H9 (cell line): ENCODE data around the gene MAPT. TPM values are rescaled to one million over a fixed set of nuclear protein-coding genes. Genes with fewer than 3 reads are reported as not detected.
A peak's percentile ranks its signal among the peaks of the same experiment; 100 is the strongest.

Experiments used
- DNase-seq: peaks from one replicate; pipeline ENCODE4 v3.0.0-alpha.2; 2017
- H2AFZ ChIP-seq: one replicate; pipeline ENCODE4 v1.6.1; 2013; ENCODE audit warnings: mild to moderate bottlenecking, low read length, control low read depth, moderate library complexity
- H2AK5ac ChIP-seq: 2 replicates; pipeline ENCODE4 v1.6.1; 2013; ENCODE audit warnings: low read length, control low read depth, mixed read lengths; ENCODE audit not compliant: insufficient read length
- H2BK120ac ChIP-seq: one replicate; pipeline ENCODE4 v1.6.1; 2013; ENCODE audit warnings: low read depth, mild to moderate bottlenecking, low read length, control low read depth, inconsistent platforms; ENCODE audit not compliant: poor library complexity, severe bottlenecking
- H2BK12ac ChIP-seq: 2 replicates; pipeline ENCODE4 v1.6.1; 2013; ENCODE audit warnings: low read length, control low read depth, mixed read lengths, low read depth; ENCODE audit not compliant: insufficient read length
- H2BK15ac ChIP-seq: 2 replicates; pipeline ENCODE4 v1.6.1; 2013; ENCODE audit warnings: low read depth, low read length, control low read depth
- H2BK20ac ChIP-seq: one replicate; pipeline ENCODE4 v1.6.1; 2013; ENCODE audit warnings: low read depth, mild to moderate bottlenecking, low read length, control low read depth, inconsistent platforms; ENCODE audit not compliant: poor library complexity, severe bottlenecking
- H2BK5ac ChIP-seq: 2 replicates; pipeline ENCODE4 v1.6.1; 2013; ENCODE audit warnings: low read length, control low read depth, mixed read lengths; ENCODE audit not compliant: insufficient read length
- H3K14ac ChIP-seq: 2 replicates; pipeline ENCODE4 v1.6.1; 2013; ENCODE audit warnings: low read length, control low read depth; ENCODE audit not compliant: insufficient read depth
- H3K18ac ChIP-seq: 2 replicates; pipeline ENCODE4 v1.6.1; 2013; ENCODE audit warnings: low read depth, mild to moderate bottlenecking, mixed read lengths, low read length, control low read depth; ENCODE audit not compliant: insufficient read length
- H3K23ac ChIP-seq: 2 replicates; pipeline ENCODE4 v1.6.1; 2013; ENCODE audit warnings: low read length, control low read depth, mixed read lengths, low read depth; ENCODE audit not compliant: insufficient read length
- H3K23me2 ChIP-seq: 2 replicates; pipeline ENCODE4 v1.6.1; 2013; ENCODE audit warnings: low read depth, mild to moderate bottlenecking, mixed read lengths, low read length, control low read depth; ENCODE audit not compliant: insufficient read length, poor library complexity, severe bottlenecking
- H3K27ac ChIP-seq: 2 replicates; pipeline ENCODE4 v1.5.1; 2013; ENCODE audit warnings: low read length, control low read depth, mixed read lengths, low read depth; ENCODE audit not compliant: insufficient read length
- H3K27me3 ChIP-seq: 2 replicates; pipeline ENCODE4 v1.6.1; 2013; ENCODE audit warnings: low read length, control low read depth, inconsistent platforms; ENCODE audit not compliant: insufficient read depth
- H3K4ac ChIP-seq: 2 replicates; pipeline ENCODE4 v1.6.1; 2013; ENCODE audit warnings: low read depth, mild to moderate bottlenecking, control low read depth, inconsistent platforms, low read length, moderate library complexity
- H3K4me1 ChIP-seq: 2 replicates; pipeline ENCODE4 v1.6.1; 2013; ENCODE audit warnings: low read length, control low read depth, inconsistent platforms; ENCODE audit not compliant: insufficient read depth
- H3K4me2 ChIP-seq: 2 replicates; pipeline ENCODE4 v1.6.1; 2013; ENCODE audit warnings: low read length, control low read depth, mixed read lengths; ENCODE audit not compliant: insufficient read length, insufficient read depth
- H3K56ac ChIP-seq: 2 replicates; pipeline ENCODE4 v1.6.1; 2013; ENCODE audit warnings: low read depth, mild to moderate bottlenecking, mixed read lengths, low read length, control low read depth; ENCODE audit not compliant: insufficient read length
- H3K79me1 ChIP-seq: 2 replicates; pipeline ENCODE4 v1.6.1; 2013; ENCODE audit warnings: low read depth, mild to moderate bottlenecking, moderate library complexity, low read length, control low read depth, inconsistent platforms; ENCODE audit not compliant: insufficient read depth, poor library complexity, severe bottlenecking
- H3K79me2 ChIP-seq: 2 replicates; pipeline ENCODE4 v1.6.1; 2013; ENCODE audit warnings: low read length, control low read depth, inconsistent platforms; ENCODE audit not compliant: insufficient read depth
- H3K9ac ChIP-seq: 2 replicates; pipeline ENCODE4 v1.6.1; 2013; ENCODE audit warnings: low read length, control low read depth, mixed read lengths; ENCODE audit not compliant: insufficient read length; ENCODE audit errors: extremely low read depth
- H3K9me3 ChIP-seq: one replicate; pipeline ENCODE4 v1.6.1; 2013; ENCODE audit warnings: low read depth, low read length, inconsistent platforms; ENCODE audit not compliant: control insufficient read depth
- H3T11ph ChIP-seq: one replicate; pipeline ENCODE4 v1.6.1; 2013; ENCODE audit warnings: mild to moderate bottlenecking, low read length, control low read depth, inconsistent platforms
- H4K20me1 ChIP-seq: one replicate; pipeline ENCODE4 v1.6.1; 2013; ENCODE audit not compliant: control insufficient read depth, insufficient read length, insufficient read depth
- H4K5ac ChIP-seq: 2 replicates; pipeline ENCODE4 v1.6.1; 2013; ENCODE audit warnings: low read depth, mild to moderate bottlenecking, mixed read lengths, low read length, control low read depth; ENCODE audit not compliant: insufficient read length
- H4K8ac ChIP-seq: replicated peaks from 2 replicates; pipeline ENCODE4 v1.6.1; 2013; ENCODE audit warnings: low read length, control low read depth, mixed read lengths, low read depth; ENCODE audit not compliant: insufficient read length
- H4K91ac ChIP-seq: 2 replicates; pipeline ENCODE4 v1.6.1; 2013; ENCODE audit warnings: low read depth, mild to moderate bottlenecking, moderate library complexity, mixed read lengths, low read length, control low read depth; ENCODE audit not compliant: insufficient read length
- H3K27ac Mint-ChIP-seq, 3 experiments: 2 replicates in 2 of 3; 3 replicates in 1 of 3; pipeline ENCODE4 v1.8.0; 2020 to 2021; ENCODE audit warnings: mixed read lengths in 3 of 3, mild to moderate bottlenecking in 1 of 3, moderate library complexity in 1 of 3
- H3K27me3 Mint-ChIP-seq: 2 replicates; pipeline ENCODE4 v1.8.0; 2021; ENCODE audit warnings: low read depth, mild to moderate bottlenecking, moderate library complexity, mixed read lengths
- H3K36me3 Mint-ChIP-seq, 3 experiments: 2 replicates in 2 of 3; 3 replicates in 1 of 3; pipeline ENCODE4 v1.8.0; 2020 to 2021; ENCODE audit warnings: low read depth in 3 of 3, mixed read lengths in 3 of 3; ENCODE audit not compliant: insufficient read depth in 1 of 3
- H3K4me1 Mint-ChIP-seq, 2 experiments: 2 replicates each; pipeline ENCODE4 v1.8.0; 2020; ENCODE audit warnings: mixed read lengths in 2 of 2
- H3K4me3 Mint-ChIP-seq, 2 experiments: 2 replicates in 1 of 2; 3 replicates in 1 of 2; pipeline ENCODE4 v1.8.0; 2020 to 2021; ENCODE audit warnings: mild to moderate bottlenecking in 2 of 2, mixed read lengths in 2 of 2, moderate library complexity in 1 of 2
- H3K9me3 Mint-ChIP-seq, 2 experiments: 2 replicates in 1 of 2; 3 replicates in 1 of 2; pipeline ENCODE4 v1.8.0; 2020; ENCODE audit warnings: mild to moderate bottlenecking in 2 of 2, mixed read lengths in 2 of 2, moderate library complexity in 1 of 2
- WGBS: extraction: QIAGEN DNeasy Blood & Tissue Kit; methylation state at CpG from one replicate; pipeline ENCODE4 v1.1.7; 2013; ENCODE audit warnings: missing lambda C conversion rate, low lambda C conversion rate, mixed read lengths; ENCODE audit not compliant: insufficient read length; ENCODE audit errors: extremely low coverage; 5-methylcytosine and 5-hydroxymethylcytosine counted together
- total RNA-seq: library from RNA; stranded (reverse); gene quantifications from 2 replicates; pipeline ENCODE4 v1.2.1, GENCODE V29; 2021
- TF ChIP-seq, protein P1 (sequence below): fragments of 200-600 bp; sonication (generic); conservative IDR thresholded peaks from 3 replicates; pipeline ENCODE4 v1.8.0; 2021; ENCODE audit warnings: antibody characterized with exemption, mild to moderate bottlenecking

MAPT gene
- total RNA-seq, 1 experiment from 2014 or later, result 1.6 TPM

DNA sequence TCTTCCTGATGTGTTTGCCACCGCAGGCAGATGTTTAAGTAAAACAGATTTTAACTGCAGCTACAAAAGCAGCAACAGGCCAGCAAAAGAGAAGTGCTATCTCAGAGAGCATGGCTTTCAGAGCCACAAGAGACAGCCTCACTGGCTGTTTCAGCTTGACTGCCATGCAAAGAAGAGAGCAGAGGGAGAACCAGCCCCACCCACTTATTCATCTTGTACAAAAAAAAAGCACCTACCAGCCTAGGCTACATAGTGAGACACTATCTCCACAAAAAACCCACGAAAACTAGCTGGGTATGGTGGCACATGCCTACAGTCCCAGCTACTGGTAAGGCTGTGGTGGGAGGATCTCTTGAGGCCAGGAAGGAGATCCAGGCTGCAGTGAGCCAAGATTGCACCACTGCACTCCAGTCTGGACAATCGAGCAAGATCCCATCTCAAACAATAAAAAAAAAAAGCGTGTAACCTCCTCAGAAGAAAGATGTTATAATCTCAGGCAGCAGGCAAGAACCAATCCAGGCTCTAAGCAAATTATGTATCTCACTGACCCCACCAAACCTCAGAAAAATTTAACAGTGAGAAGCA, 134.7 kb downstream of the MAPT start:
- Histone ChIP-seq H3K79me2 (no peaks in the 10 kb centered on the region), H3K4me1 (peaks cover 2% of the 10 kb centered on the region; the same call in 1 of the 2 replicates), H3K23me2 (no peaks in the 10 kb centered on the region), H2AFZ (no peak overlapping the region), H2BK120ac (no peak overlapping the region), H2BK20ac (no peak overlapping the region), H3K56ac (no peak overlapping the region), H2BK5ac (no peak overlapping the region), H3K4me2 (no peak overlapping the region), H2BK12ac (no peak overlapping the region), H4K20me1 (no peaks in the 10 kb centered on the region), H2BK15ac (no peak overlapping the region), H3K14ac (no peak overlapping the region), H3K27ac (no peak overlapping the region), H3K79me1 (no peaks in the 10 kb centered on the region), H3K18ac (no peak overlapping the region), H3K9ac (no peak overlapping the region), H3K4ac (no peak overlapping the region), H2AK5ac (no peak overlapping the region), H3T11ph (no peak overlapping the region), H3K23ac (no peak overlapping the region), H4K91ac (no peak overlapping the region), H3K9me3 (no peaks in the 10 kb centered on the region), H3K27me3 (no peaks in the 10 kb centered on the region), H4K8ac (no peak overlapping the region), H4K5ac (no peak overlapping the region)
- peaks cover 30 to 67% (median 57%) of the 10 kb centered on the region in 3 experiments for H3K36me3 Mint-ChIP-seq
- no peaks in the 10 kb centered on the region for H3K27me3 Mint-ChIP-seq
- no peak overlapping the region for H3K4me3 Mint-ChIP-seq
- WGBS, result no CpG with 5 or more reads among the region's 4 CpGs
- peaks cover 34 to 43% of the 10 kb centered on the region in 2 experiments for H3K4me1 Mint-ChIP-seq
- peak overlapping the region in 1 of 3 experiments; percentile 66; a peak in 2 of 7 replicates for H3K27ac Mint-ChIP-seq
- no peak for DNase-seq
- TF ChIP-seq, protein P1, sequence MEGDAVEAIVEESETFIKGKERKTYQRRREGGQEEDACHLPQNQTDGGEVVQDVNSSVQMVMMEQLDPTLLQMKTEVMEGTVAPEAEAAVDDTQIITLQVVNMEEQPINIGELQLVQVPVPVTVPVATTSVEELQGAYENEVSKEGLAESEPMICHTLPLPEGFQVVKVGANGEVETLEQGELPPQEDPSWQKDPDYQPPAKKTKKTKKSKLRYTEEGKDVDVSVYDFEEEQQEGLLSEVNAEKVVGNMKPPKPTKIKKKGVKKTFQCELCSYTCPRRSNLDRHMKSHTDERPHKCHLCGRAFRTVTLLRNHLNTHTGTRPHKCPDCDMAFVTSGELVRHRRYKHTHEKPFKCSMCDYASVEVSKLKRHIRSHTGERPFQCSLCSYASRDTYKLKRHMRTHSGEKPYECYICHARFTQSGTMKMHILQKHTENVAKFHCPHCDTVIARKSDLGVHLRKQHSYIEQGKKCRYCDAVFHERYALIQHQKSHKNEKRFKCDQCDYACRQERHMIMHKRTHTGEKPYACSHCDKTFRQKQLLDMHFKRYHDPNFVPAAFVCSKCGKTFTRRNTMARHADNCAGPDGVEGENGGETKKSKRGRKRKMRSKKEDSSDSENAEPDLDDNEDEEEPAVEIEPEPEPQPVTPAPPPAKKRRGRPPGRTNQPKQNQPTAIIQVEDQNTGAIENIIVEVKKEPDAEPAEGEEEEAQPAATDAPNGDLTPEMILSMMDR, result no peak
- no peaks in the 10 kb centered on the region for H3K9me3 Mint-ChIP-seq
